Coronary artery (tissue), 2 donors: ENCODE data around the gene CST5.

ENCODE experiments used
- DNase-seq: peaks from one replicate; pipeline ENCODE4 v3.0.0-alpha.2; 2017; ENCODE audit warnings: low spot score
- H3K27ac ChIP-seq, 2 donors: fragments of 200-600 bp; sonication (generic); one replicate each; pipeline ENCODE4 v1.5.1; 2016 to 2019
- H3K4me3 ChIP-seq: fragments of 200-600 bp; sonication (generic); 2 replicates; pipeline ENCODE4 v1.5.1; 2016; ENCODE audit warnings: mild to moderate bottlenecking, moderate library complexity
- TF ChIP-seq, protein P1 (sequence below): fragments of 200-600 bp; sonication (generic); IDR thresholded peaks from one replicate; pipeline ENCODE4 v1.5.1; 2019; ENCODE audit warnings: antibody characterized with exemption

CST5 gene

GRCh38 chr20:23879328-23879798 lies at the start of gene CST5:
TSS of gene CST5 (minus strand) at chr20:23879748. CDS start at chr20:23879676, 72 bp downstream.
- TF ChIP-seq, protein P1, sequence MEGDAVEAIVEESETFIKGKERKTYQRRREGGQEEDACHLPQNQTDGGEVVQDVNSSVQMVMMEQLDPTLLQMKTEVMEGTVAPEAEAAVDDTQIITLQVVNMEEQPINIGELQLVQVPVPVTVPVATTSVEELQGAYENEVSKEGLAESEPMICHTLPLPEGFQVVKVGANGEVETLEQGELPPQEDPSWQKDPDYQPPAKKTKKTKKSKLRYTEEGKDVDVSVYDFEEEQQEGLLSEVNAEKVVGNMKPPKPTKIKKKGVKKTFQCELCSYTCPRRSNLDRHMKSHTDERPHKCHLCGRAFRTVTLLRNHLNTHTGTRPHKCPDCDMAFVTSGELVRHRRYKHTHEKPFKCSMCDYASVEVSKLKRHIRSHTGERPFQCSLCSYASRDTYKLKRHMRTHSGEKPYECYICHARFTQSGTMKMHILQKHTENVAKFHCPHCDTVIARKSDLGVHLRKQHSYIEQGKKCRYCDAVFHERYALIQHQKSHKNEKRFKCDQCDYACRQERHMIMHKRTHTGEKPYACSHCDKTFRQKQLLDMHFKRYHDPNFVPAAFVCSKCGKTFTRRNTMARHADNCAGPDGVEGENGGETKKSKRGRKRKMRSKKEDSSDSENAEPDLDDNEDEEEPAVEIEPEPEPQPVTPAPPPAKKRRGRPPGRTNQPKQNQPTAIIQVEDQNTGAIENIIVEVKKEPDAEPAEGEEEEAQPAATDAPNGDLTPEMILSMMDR = no peak
- Histone ChIP-seq H3K27ac (no peak within 1 kb of the TSS), H3K4me3 (no peak within 1 kb of the TSS)
- DNase-seq = no peak

DNA sequence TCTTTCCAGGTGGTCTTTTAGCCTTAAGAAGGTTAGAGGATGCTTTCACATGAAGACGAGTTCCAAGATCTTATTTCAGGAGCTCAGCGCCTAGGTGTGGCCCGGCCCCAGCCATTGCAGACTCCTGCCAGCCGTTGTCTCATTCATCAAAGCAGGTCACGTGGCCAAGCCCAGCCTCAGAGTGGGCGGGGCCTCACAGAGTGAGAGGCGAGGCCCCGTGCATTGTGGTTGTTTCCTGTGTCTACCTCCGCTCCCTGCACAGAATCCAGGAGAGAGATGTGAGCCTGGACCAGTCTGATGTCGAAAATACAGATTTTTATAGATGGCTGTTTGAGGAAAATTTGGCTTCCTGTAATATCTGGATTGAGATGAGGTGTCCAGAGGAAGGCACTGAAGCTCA lies 49.2 kb upstream of the CST5 start:
- Histone ChIP-seq H3K27ac (no peak overlapping the region), H3K4me3 (no peak overlapping the region)
- DNase-seq = peak; percentile 35
- TF ChIP-seq, protein P1 = no peak

- TF ChIP-seq, protein P1 = no peak
- DNase-seq = no peak
- Histone ChIP-seq H3K4me3 (no peak overlapping the region), H3K27ac (no peak overlapping the region)
These were observed 48.8 kb upstream of the CST5 start for GRCh38 chr20:23928353-23928752.

DNA sequence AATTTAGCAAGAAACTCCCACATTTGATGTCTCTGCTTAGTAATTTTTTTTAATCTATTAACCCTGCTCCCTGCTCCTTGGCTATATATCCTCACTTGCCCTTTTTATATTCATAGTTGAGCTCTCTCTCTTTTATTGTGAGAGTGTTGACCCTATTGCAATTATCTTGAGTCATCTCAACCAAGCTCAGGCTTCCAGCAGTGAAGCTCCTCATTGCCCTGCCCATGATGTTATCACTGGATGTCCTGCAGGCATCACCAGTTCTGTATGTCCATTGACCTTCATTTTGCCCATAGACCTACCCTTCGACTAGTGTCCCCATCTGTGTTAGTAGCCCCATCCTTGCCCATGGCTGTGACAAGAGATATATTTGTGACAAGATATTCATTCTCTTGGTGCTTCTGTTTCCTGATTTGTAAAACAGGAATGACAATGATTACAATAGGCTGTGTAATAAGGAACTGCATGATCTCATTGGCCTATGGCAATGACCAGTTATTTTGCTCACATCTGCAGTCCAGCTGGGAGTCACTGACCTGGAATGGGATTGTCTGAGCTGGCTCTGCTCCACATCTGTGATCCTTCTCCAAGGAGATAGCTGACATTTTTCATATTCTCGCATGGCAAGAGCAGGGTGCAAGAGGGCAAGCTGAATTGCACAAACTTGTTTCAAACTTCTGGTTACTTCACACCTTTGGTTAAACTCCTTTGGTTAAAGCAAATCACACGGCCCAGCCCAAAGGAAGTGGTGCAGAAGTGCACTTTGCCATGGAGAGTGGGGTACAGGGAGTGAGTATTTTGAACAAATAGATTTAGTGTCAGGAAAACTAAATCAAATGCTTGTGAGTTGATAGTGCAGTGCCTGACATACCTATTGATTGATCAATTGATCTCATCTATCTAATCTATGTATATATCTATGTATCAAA lies 47.7 kb upstream of the CST5 start:
- no peak overlapping the region for H3K27ac ChIP-seq
- TF ChIP-seq, protein P1 = no peak
- DNase-seq = peak; percentile 22
- no peak overlapping the region for H3K4me3 ChIP-seq

DNA sequence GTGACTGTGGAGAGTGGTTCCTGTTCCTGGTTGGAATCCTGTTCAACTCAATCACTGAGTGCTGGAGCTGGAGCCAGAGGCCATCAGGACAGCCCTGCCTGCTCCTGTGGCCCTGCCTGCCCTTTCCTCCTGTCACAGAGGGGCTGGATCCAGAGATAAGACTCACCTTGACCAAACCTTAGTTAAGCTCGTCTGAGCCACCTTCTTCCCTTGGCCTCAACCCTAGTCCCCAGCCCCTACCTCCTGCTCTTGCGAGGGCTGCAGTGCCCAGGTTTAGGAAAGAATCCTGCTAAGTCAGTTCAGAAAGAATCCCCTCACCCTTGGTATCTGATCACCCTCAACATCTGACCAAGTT lies 47.0 kb upstream of the CST5 start:
- DNase-seq = peak; percentile 19
- Histone ChIP-seq H3K4me3 (no peak overlapping the region), H3K27ac (no peak overlapping the region)
- TF ChIP-seq, protein P1 = no peak

DNA sequence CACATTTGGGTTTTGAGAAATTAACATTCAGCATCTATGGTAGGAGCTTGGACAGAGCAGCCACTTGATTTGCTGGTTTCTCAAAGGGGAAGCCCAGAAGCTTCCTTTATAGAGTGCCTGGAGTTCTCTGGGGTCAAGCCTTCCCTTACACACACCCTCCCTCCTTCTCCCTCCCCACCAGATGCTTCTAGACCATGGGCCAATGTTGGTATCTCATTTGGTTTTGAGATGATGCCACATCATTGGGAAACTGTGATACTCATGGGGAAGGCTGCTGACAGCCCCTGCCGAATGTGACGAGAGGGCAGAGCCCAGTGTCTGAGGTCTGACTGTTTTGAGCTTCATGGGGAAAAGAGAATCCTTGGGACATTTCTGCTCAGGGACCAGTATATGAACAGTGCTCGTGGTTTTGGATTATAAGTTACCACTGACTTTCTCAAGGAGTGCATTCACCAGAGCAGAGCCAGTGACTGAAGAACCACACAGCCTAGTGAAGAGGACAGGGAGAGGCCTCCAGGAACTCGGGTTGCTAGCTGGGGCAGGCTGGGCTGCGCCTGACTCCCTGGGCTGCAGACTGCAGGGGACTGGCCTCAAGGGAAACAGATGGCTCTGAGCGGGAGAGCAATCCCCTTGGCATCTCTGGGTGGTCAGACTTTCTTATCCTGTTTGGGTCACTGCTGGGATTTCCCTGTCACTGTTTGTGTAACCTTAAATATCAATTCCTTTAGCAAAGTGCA lies 46.4 kb upstream of the CST5 start:
- DNase-seq = peak; percentile 47
- no peak overlapping the region for H3K27ac ChIP-seq
- TF ChIP-seq, protein P1 = no peak
- no peak overlapping the region for H3K4me3 ChIP-seq
